Measurements from ENCODE around the gene GPLD1. TPM values are rescaled to one million over a fixed set of nuclear protein-coding genes. Genes with fewer than 3 reads are reported as not detected.

Gene GPLD1
- total RNA-seq, 4 donors from 2014 or later: 5.9 to 18.1 (median 13.0) TPM

DNA sequence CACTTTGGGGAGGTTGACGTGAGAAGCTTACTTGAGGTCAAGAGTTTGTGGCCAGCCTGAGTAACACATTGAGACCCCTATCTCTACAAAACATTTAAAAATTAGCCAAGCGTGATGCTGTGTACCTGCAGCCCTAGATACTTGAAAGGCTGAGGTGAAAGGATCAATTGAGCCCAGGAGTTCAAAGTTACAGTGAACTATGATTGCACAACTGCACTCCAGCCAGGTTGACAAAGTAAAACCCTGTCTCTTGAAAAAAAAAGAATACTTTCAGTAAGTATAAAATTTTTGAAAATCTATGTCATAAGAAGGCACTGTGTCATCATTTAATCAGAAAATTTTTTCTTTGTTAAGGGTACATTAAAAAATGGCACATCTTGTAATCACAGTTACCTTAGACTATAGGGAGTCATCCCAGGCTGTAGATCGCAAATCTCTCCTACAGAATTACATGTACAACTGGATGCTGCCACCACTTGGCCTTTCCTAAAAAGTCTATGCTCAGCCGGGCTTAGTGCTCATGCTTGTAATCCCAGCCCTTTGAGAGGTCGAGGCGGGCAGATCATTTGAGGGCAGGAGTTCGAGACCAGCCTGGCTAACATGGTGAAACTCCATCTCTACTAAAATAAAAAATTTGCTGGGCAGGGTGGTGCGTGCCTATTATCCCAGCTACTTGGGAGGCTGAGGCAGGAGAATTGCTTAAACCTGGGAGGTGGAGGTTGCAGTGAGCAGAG is 103.7 kb downstream of the GPLD1 start:
- TF ChIP-seq, protein P1, sequence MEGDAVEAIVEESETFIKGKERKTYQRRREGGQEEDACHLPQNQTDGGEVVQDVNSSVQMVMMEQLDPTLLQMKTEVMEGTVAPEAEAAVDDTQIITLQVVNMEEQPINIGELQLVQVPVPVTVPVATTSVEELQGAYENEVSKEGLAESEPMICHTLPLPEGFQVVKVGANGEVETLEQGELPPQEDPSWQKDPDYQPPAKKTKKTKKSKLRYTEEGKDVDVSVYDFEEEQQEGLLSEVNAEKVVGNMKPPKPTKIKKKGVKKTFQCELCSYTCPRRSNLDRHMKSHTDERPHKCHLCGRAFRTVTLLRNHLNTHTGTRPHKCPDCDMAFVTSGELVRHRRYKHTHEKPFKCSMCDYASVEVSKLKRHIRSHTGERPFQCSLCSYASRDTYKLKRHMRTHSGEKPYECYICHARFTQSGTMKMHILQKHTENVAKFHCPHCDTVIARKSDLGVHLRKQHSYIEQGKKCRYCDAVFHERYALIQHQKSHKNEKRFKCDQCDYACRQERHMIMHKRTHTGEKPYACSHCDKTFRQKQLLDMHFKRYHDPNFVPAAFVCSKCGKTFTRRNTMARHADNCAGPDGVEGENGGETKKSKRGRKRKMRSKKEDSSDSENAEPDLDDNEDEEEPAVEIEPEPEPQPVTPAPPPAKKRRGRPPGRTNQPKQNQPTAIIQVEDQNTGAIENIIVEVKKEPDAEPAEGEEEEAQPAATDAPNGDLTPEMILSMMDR (IDR thresholded peaks at IDR 0.05; ENCODE audit: low read depth): no peak

DNA sequence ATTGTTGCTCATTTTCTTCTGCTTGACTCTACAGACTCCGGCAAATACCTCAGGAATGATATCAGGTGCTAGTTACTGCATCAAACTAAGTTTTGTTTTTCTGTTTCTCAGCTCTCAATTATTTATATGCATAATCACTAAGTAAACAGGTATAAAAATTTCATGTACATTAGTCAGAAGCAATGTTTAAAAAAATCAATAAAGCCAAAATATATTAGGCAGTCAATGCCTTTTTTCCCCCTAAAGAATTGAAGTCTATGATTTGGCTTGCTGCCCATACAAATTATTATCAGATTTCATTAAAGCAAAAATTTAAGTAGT is 107.2 kb downstream of the GPLD1 start:
- TF ChIP-seq, protein P1 (IDR thresholded peaks at IDR 0.05; ENCODE audit: low read depth): no peak

DNA sequence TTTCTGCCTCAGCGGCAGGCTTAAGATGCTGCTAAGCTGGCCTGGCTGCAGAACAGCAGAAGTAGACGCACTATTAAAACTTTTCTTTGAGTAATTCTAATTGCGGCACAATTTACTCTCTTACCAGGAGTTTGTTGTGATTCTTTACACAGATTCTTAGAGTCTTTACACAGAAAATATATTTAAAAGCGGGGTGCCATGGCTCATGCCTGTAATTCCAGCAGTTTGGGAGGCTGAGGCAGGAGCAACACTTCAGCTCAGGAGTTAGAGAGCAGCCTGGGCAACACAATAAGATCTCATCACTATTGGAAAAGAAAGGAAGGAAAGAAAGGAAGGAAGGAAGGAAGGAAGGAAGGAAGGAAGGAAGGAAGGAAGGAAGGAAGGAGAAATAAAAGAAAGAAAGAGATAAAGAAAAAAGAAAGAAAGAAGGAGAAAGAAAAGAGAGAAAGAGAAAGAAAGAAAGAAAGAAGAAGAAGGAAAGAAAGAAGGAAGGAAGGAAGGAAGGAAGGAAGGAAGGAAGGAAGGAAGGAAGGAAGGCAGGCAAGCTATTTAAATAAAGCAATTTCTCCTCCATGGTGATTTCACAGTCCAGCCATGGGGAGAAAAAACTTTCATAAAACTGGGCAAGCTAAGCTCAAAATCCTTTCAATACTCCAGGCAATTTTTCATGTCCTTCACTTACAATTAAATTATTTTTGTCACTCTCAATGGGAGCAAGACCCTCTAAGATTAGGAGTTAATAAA is 107.7 kb downstream of the GPLD1 start:
- TF ChIP-seq, protein P1 (IDR thresholded peaks at IDR 0.05; ENCODE audit: low read depth): no peak

DNA sequence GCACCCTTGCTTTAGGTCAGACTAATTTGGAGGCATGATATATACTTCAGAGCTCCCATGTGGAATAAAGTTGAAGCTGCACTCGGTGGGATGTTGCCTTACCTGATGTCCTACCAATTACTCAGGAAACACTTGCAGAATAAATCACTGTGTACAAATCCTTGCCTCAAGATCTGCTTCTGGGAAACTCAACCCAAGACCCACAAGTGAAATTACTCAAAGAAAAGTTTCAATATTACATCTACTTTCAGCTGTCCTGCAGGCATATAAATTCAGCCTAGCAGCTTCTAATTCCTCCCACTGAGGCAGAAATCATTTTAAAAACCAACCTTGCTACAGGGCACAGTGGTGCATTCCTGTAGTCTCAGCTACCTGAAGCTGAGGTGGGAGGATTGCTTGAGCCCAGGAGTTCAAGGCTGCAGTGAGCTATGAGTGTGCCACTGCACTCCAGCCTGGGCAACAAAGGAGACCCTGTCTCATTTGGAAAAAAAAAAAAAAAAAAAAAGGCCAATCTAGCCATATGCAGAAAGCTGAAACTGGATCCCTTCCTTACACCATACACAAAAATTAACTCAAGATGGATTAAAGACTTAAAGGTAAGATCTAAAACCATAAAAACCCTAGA is 110.8 kb downstream of the GPLD1 start:
- TF ChIP-seq, protein P1 (IDR thresholded peaks at IDR 0.05; ENCODE audit: low read depth): no peak

Other genes starting within 250 kb of the GPLD1 start
- under 1 TPM in 1 of 4 donors, not detected in 3; 0.51 TPM for gene DCDC2, start 131.5 kb downstream of the GPLD1 start, total RNA-seq
- 10 to 100 TPM; 22.1 to 39.7 (median 29.9) TPM for gene MRS2, start 86.6 kb downstream of the GPLD1 start, total RNA-seq
- gene ALDH5A1, start 5.4 kb upstream of the GPLD1 start, total RNA-seq: 10 to 100 TPM in 1 of 4 donors, 1 to 10 TPM in 3; 4.4 to 13.4 (median 7.1) TPM
- gene KIAA0319, start 156.6 kb upstream of the GPLD1 start, total RNA-seq: under 1 TPM in 1 of 4 donors, not detected in 3; 0.17 TPM
- gene TDP2, start 177.3 kb upstream of the GPLD1 start, total RNA-seq: 10 to 100 TPM; 45.7 to 73.1 (median 49.5) TPM
- 10 to 100 TPM in 3 of 4 donors, 1 to 10 TPM in 1; 8.3 to 12.9 (median 10.8) TPM for gene ACOT13, start 177.5 kb upstream of the GPLD1 start, total RNA-seq
- 100 to 1,000 TPM in 2 of 4 donors, 10 to 100 TPM in 2; 70.1 to 126 (median 90.8) TPM for gene C6orf62, start 229.6 kb upstream of the GPLD1 start, total RNA-seq